NCI-H446 (cell line): Measurements from ENCODE around the gene BCOR.

Experiments used
- DNase-seq, 2 experiments: peaks; one replicate each; lab custom pipeline; 2025; lab: John Stamatoyannopoulos, UW

Gene BCOR

GRCh38 chrX:40063555-40063954 is 34.2 kb downstream of the BCOR start:
- no peak for DNase-seq

DNA sequence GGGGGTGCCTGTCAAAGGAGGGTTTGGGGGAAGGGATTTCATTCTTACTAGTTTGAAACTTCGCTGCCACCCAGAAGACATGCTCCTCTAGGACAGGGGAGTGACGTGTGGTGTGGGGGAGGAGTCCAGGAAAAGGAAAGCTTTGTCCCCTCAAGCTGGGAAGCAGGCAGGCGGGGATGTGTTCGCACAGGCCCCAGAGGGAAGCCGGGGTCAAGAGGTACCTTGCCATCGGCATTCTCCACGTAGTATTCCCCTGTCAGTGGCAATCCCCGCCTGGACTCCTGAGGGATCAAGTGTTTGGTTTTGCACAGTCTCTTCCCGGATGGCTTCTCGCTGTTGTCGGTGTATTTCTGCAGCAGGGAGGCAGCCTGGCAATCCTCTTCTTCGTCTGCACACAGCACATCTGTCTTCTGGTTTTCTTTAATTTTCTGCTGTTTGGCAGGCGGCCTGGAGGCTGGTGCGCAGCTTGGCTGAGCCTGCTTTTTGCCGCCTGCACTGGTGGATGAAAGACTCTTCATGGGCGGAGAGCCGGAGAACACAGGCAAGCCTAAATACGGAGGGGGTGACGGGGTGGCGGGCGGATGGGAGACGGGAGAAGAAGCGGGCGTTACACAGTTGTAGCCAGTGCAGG is 35.1 kb downstream of the BCOR start:
- DNase-seq = no peak

DNA sequence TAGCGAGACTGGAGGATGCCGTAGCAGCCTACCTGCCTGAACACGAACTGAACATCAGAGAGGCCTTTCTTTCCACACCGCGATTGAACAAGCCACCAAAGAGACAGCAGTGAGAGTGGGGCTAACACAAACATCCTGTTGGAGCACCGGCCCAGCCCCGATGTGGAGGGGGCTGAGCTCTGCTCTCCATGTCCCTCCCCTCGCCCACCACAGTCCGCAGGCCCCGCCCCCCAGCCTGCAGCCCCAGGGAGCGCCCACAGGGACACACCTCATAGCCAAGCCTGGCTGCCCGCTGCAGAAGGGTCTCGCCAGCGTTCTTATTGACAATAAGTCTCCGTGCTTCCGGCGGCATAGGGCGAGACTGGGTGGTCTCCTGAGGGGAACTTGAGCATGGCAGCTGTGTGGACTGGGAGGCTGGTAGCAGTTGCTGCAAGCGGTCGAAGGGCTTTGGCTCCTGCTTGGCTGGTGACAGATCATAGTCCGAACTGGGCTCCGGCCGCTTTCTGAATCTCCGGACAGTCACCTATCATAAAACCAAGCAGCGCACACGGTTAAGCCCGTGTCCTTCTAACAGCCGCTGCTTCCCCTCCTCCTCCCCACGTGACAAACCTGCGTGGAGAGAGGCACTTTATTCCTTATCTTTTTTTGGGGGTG is 35.8 kb downstream of the BCOR start:
- DNase-seq = no peak

- no peak for DNase-seq
Observed at GRCh38 chrX:40061005-40061404, 36.8 kb downstream of the BCOR start.

GRCh38 chrX:40060356-40060845 is 37.4 kb downstream of the BCOR start:
- no peak for DNase-seq

GRCh38 chrX:40058719-40059118 is 39.0 kb downstream of the BCOR start:
- DNase-seq = no peak

- no peak for DNase-seq
Observed at GRCh38 chrX:40057405-40057804, 40.4 kb downstream of the BCOR start.

- DNase-seq = no peak
Observed at GRCh38 chrX:40056420-40056819, 41.3 kb downstream of the BCOR start.

DNA sequence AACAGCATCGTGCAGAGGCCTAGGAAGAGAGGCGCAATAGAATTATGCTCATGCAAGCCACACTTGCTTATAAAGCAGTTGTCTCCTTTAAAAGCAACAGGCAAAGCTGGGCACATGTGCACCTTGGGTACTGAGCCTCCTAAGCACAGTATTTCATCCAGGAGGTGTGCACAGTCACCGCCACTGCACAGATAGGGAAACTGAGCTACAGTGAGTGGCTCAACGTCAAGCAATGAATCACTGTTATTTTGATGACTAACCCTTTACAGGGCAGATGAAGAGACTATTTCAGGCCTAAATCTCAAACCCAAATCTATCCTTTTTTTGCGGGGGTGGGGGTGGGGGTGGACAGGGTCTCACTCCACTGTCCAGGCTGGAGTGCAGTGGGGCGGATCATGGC is 42.3 kb downstream of the BCOR start:
- DNase-seq = no peak

DNA sequence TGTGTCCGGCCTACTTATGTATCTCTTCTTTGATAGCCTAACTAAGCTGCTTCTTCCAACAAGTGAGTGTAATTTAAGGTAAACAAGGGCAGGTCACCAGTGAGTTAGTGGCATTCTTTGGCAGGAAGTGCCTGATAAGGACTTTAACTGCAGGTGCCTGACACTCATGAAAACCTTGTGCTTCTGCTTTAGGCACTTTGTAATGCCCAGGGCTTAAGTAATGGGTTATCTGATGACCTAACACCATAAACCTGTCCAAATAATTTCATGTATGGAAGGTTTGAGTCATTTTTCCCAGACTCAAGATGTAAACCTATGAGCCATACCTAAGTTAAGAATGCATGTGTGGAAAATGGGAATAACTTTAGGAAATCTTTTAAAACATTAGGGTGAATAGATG is 43.0 kb downstream of the BCOR start:
- no peak for DNase-seq

DNA sequence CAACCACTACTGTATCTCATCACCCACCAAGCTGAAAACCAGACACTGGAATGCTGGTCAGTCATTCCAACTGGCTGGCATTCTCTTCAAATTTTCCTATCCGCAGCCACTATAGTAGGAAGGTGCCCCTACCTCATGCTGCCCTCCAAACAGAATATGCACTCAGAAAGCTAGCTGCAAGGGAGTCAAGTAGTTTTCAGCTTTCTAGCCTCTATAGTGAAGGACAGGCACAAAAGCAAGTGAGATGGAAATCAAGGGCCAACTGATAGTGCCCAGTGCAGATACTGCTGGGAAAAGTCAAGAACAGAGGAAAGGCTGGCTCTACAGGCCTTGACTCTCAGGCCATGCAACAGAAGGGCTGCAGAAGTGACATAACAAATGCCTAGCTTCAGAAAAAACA is 47.2 kb downstream of the BCOR start:
- DNase-seq = no peak

GRCh38 chrX:40049084-40049641 is 48.6 kb downstream of the BCOR start:
- no peak for DNase-seq

GRCh38 chrX:40047485-40047884 is 50.3 kb downstream of the BCOR start:
- no peak for DNase-seq

- DNase-seq = no peak
Observed at GRCh38 chrX:40043895-40044294, 53.9 kb downstream of the BCOR start.

- DNase-seq = no peak
Observed at GRCh38 chrX:40041915-40042314, 55.8 kb downstream of the BCOR start.

DNA sequence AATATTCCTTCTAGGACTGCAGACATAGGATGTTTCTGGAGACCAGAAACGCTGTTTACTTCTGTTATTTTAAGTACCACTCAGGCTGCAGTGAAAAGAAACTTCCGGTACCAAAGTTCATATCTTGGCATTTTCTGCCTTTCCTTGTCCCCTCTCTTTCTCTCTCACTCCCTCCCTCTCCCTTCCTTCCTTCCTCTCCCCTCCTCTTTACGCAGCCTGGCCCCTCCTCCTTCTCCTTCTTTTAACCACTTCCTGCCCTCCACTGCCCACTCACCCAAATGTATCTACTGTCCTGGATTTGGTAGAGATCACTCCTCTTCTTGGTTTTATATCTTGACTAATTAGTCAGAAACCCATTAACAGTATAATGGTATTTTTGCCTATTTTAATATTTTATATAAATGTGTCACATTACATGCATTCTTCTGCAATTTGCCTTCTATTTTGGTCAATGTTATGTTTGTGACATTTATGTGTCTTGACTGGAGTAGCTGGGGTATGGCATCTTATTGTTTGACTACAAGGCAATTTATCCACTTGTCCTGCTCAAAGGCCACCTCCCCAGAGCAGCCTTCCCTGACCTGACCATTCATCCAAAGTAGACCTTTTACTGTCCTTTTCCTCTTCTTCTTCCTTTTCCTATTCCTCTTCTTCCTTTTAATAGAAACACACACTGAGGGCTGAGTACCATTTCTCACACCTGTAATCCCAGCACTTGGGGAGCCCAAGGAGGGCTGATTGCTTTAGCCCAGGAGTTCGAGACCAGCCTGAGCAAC is 56.9 kb downstream of the BCOR start:
- DNase-seq = no peak

GRCh38 chrX:40039887-40040286 is 57.9 kb downstream of the BCOR start:
- no peak for DNase-seq

GRCh38 chrX:40037367-40037766 is 60.4 kb downstream of the BCOR start:
- no peak for DNase-seq

DNA sequence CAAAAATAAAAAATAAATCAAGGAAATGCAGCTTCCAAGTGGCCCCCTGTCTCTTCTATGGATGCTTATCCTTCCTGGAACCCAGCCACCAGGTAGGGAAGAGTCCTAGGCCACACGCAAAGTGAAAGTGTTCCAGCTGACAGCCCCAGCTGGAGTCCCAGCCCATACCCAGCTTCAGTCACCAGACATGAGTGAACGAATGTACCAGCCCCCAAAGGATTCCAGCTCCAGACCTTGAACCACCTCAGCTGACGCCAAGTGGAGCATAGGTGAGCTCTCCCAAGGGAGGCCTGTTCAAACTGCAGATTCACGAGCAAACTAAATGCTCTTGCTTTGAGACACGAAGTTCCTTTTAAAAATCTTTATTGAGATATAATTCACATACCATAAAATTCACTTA is 62.0 kb downstream of the BCOR start:
- DNase-seq = no peak

GRCh38 chrX:40031911-40032310 is 65.8 kb downstream of the BCOR start:
- no peak for DNase-seq

DNA sequence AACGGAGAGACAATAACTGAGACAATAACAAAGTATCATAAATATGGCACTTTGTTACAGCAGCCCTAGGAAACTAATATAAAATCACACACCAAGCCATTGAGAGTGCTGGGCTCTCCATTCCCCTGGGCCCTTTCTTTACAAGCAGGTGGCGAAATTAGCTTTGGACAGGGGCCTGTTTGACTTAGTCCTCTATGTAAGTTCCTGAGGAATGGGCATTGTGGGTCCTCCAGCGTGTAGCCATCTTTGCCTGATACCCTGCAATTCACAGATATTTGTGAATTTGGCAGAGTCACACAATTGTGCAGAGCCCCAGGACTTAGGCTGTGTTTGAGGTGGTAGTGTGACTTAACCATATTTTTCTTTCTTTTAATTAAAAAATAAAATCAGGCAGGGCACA is 67.6 kb downstream of the BCOR start:
- no peak for DNase-seq

- no peak for DNase-seq
Observed at GRCh38 chrX:40022421-40022820, 75.3 kb downstream of the BCOR start.

- DNase-seq = no peak
Observed at GRCh38 chrX:40021647-40022046, 76.1 kb downstream of the BCOR start.
